Neural progenitor cell (in vitro differentiated cells): ENCODE results near the gene RDX.

Experiments used
- EZH2 ChIP-seq: fragments of 200-600 bp; sonication (generic); IDR thresholded peaks from 2 replicates; pipeline ENCODE4 v1.6.1; 2017; ENCODE audit warnings: antibody characterized with exemption, mild to moderate bottlenecking, moderate library complexity
- TF ChIP-seq, protein P1 (sequence below): fragments of 200-600 bp; sonication (generic); IDR thresholded peaks from 2 replicates; pipeline ENCODE4 v1.5.1; 2017; ENCODE audit warnings: antibody characterized with exemption, mild to moderate bottlenecking

DNA sequence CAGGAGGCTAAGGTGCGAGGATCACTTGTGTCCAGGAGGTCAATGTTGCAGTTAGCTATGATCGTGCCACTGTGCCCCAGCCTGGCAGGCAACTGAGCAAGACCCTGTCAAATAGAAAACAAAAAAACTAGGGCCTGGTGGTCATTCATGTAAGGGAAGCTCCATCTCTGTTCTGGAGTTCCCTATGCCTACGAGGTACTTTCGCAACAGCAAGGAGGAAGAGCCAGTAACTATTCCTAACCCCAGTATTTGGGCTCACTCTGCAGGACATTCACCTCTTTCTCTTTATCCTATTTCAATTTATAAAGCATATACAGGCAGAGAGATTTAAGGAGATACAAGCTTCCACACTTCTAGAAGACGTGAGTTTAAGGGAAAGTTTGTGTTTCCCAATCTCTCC, 46.6 kb downstream of the RDX start:
- no peak for TF ChIP-seq EZH2
- TF ChIP-seq, protein P1, sequence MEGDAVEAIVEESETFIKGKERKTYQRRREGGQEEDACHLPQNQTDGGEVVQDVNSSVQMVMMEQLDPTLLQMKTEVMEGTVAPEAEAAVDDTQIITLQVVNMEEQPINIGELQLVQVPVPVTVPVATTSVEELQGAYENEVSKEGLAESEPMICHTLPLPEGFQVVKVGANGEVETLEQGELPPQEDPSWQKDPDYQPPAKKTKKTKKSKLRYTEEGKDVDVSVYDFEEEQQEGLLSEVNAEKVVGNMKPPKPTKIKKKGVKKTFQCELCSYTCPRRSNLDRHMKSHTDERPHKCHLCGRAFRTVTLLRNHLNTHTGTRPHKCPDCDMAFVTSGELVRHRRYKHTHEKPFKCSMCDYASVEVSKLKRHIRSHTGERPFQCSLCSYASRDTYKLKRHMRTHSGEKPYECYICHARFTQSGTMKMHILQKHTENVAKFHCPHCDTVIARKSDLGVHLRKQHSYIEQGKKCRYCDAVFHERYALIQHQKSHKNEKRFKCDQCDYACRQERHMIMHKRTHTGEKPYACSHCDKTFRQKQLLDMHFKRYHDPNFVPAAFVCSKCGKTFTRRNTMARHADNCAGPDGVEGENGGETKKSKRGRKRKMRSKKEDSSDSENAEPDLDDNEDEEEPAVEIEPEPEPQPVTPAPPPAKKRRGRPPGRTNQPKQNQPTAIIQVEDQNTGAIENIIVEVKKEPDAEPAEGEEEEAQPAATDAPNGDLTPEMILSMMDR, result no peak
